ENCODE measurements around the gene ABCD2. TPM values are rescaled to one million over a fixed set of nuclear protein-coding genes. Genes with fewer than 3 reads are reported as not detected.

Gene ABCD2
- total RNA-seq, 4 donors from 2014 or later: 0.37 to 1.9 (median 0.55) TPM; not detected in 1

DNA sequence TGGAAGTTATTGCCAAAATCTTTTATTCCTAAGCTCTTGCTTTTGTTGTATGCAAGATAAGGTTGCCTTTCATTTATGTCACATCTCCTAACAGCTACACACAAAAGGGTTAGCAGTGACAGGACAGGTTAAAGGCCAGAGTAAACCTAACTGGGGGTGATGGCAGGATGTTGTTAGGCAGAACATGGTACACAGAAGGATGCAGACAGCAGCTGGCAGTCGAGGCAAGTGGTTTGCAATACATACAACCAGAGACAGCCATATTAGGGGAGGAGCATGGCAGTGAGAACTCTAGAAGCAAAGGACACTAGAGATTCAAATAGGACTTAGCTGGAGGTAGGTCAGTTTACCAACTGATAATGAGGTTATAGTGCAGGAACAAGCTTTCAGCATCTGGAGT, 2.7 kb upstream of the ABCD2 start:
- Histone ChIP-seq H3K27ac (no peak overlapping the region), H3K27me3 (no peaks in the 10 kb centered on the region), H3K9me3 (no peaks in the 10 kb centered on the region), H3K4me1 (peaks cover 0 to 8% (median 4%) of the 10 kb centered on the region in 4 donors), H3K36me3 (no peaks in the 10 kb centered on the region), H3K4me3 (no peak overlapping the region)
- intact Hi-C loops (cut with DNase I; ENCODE audit: low total_unique reads): no loop called here
- 33 to 44% methylated on average over 1 of the region's 1 CpG for WGBS, 2 donors (ENCODE audit: low coverage in 1 of 2)
- no peak for DNase-seq
- TF ChIP-seq POLR2AphosphoS5 (IDR thresholded peaks at IDR 0.05) (no peak), EP300 (IDR thresholded peaks at IDR 0.05; ENCODE audit: low read depth) (no peak), POLR2A (IDR thresholded peaks at IDR 0.05) (no peak)
- TF ChIP-seq, protein P1, sequence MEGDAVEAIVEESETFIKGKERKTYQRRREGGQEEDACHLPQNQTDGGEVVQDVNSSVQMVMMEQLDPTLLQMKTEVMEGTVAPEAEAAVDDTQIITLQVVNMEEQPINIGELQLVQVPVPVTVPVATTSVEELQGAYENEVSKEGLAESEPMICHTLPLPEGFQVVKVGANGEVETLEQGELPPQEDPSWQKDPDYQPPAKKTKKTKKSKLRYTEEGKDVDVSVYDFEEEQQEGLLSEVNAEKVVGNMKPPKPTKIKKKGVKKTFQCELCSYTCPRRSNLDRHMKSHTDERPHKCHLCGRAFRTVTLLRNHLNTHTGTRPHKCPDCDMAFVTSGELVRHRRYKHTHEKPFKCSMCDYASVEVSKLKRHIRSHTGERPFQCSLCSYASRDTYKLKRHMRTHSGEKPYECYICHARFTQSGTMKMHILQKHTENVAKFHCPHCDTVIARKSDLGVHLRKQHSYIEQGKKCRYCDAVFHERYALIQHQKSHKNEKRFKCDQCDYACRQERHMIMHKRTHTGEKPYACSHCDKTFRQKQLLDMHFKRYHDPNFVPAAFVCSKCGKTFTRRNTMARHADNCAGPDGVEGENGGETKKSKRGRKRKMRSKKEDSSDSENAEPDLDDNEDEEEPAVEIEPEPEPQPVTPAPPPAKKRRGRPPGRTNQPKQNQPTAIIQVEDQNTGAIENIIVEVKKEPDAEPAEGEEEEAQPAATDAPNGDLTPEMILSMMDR (IDR thresholded peaks at IDR 0.05): no peak
- in situ Hi-C loops (cut with MboI; ENCODE audit: low pct_ligation_motif_present in 1 of 4, low pct_unique_long_range_greater_than_20kb in 1 of 4, low sequenced_read_pairs in 3 of 4): no loop called here

DNA sequence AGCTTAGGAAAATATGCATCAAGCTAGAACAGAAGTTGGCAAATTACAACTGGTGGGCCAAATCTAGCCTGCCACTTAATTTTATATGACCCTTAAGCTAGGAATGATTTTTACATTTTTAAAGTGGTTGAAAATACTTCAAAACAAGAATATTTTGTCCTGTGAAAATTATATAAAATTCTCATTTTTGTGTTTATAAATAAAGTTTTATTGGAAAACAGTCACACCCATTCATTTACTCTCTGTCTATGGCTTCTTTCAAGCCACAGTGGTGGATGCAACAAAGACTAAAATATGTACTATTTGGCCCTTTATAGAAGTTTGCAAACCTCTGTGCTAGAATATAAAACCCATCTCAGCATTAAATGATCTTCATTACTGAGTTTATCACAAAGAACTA, 2.1 kb upstream of the ABCD2 start:
- peaks cover 0 to 8% (median 4%) of the 10 kb centered on the region in 4 donors for H3K4me1 ChIP-seq
- H3K4me3 ChIP-seq: no peak overlapping the region
- intact Hi-C loops (cut with DNase I; ENCODE audit: low total_unique reads) (no loop called here), in situ Hi-C loops (cut with MboI; ENCODE audit: low pct_ligation_motif_present in 1 of 4, low pct_unique_long_range_greater_than_20kb in 1 of 4, low sequenced_read_pairs in 3 of 4) (no loop called here)
- no peaks in the 10 kb centered on the region for H3K27me3 ChIP-seq
- no peaks in the 10 kb centered on the region for H3K36me3 ChIP-seq
- DNase-seq: no peak
- TF ChIP-seq EP300 (IDR thresholded peaks at IDR 0.05; ENCODE audit: low read depth) (no peak), POLR2AphosphoS5 (IDR thresholded peaks at IDR 0.05) (no peak), POLR2A (IDR thresholded peaks at IDR 0.05) (no peak)
- TF ChIP-seq, protein P1 (IDR thresholded peaks at IDR 0.05): no peak
- peak overlapping the region in 3 of 4 donors; percentile 79 to 83 (median 82) for H3K27ac ChIP-seq
- H3K9me3 ChIP-seq: no peaks in the 10 kb centered on the region

DNA sequence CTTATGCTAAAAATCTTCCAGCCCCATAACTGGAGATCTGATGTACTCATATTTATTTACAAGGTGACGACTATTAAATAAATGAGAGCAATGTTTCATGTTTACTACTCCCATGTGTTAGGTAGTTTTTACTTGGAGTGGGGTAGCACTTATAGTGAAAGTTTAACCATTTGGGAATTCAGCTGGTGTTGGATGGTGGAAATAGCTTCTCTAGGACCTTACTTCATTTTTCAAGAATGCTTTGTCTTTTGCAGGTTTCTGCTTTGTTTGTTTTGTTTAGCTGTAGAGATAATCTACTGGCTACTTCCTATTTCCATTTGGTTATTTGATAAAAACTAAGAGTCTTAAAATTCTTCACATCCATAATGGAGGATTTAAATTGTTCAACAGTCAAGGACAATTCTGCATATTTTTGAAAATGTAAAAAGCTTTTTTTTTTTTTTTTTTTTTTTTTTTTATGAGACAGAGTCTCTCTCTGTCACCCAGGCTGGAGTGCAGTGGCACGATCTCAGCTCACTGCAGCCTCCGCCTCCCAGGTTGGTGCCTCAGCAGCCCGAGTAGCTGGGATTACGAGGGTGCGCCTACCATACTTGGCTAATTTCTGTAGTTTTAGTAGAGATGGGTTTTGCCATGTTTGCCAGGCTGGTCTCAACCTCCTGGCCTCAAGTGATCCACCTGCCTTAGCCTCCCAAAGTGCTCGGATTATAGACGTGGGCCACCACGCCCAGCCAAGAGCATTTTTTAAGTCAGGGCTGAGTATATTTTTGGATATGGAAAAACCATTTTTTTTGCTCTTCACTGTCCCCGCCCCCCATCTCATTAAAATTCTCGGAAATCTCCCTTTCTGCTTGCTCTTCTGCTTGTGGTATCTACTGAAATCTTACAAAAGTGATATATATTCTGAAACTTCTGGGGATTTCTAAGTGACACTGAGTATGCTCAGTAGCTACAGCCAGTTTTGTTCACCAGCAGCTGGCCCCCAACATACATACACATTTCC, 1.4 kb upstream of the ABCD2 start:
- H3K27me3 ChIP-seq: no peaks in the 10 kb centered on the region
- H3K9me3 ChIP-seq: no peaks in the 10 kb centered on the region
- in situ Hi-C loops (cut with MboI; ENCODE audit: low pct_ligation_motif_present in 1 of 4, low pct_unique_long_range_greater_than_20kb in 1 of 4, low sequenced_read_pairs in 3 of 4): no loop called here
- intact Hi-C loops (cut with DNase I; ENCODE audit: low total_unique reads): no loop called here
- H3K36me3 ChIP-seq: no peaks in the 10 kb centered on the region
- WGBS, 2 donors (ENCODE audit: low coverage in 1 of 2): 33 to 58% methylated on average over 3 to 11 of the region's 11 CpGs
- DNase-seq: peak; percentile 16
- peak overlapping the region; percentile 79 to 83 (median 80) for H3K27ac ChIP-seq
- peaks cover 0 to 8% (median 4%) of the 10 kb centered on the region in 4 donors for H3K4me1 ChIP-seq
- peak overlapping the region in 3 of 4 donors; percentile 24 to 52 (median 33) for H3K4me3 ChIP-seq
- TF ChIP-seq POLR2A (IDR thresholded peaks at IDR 0.05) (no peak), POLR2AphosphoS5 (IDR thresholded peaks at IDR 0.05) (no peak), EP300 (IDR thresholded peaks at IDR 0.05; ENCODE audit: low read depth) (no peak)
- TF ChIP-seq, protein P1 (IDR thresholded peaks at IDR 0.05): no peak

DNA sequence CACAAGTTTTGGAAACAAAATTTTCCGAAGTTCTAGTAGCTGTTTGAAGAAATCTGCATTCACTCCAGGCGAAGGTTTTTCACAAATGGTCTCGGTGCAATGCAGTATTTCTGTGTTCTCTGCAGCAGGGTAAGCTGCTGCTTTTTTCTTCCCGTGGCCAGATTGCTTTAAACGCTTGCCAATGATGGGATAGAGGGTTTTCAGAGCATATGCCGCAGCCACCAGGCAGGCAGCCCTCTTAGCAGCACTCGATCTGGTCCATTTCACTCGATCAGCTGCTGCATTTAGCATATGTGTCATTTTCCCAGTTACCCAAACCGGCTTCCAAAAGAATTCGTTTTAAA, 315 bp downstream of the ABCD2 start:
- no peaks in the 10 kb centered on the region for H3K27me3 ChIP-seq
- peak overlapping the region; percentile 14 to 52 (median 28) for H3K4me3 ChIP-seq
- TF ChIP-seq, protein P1 (IDR thresholded peaks at IDR 0.05): no peak
- TF ChIP-seq EP300 (IDR thresholded peaks at IDR 0.05; ENCODE audit: low read depth): no peak
- no peak for TF ChIP-seq POLR2A (IDR thresholded peaks at IDR 0.05)
- peak; percentile 15 for DNase-seq
- WGBS, 2 donors (ENCODE audit: low coverage in 1 of 2): 0 to 14% methylated on average over 2 to 10 of the region's 10 CpGs
- intact Hi-C loops (cut with DNase I; ENCODE audit: low total_unique reads) (no loop called here), in situ Hi-C loops (cut with MboI; ENCODE audit: low pct_ligation_motif_present in 1 of 4, low pct_unique_long_range_greater_than_20kb in 1 of 4, low sequenced_read_pairs in 3 of 4) (no loop called here)
- H3K4me1 ChIP-seq: peaks cover 0 to 8% (median 4%) of the 10 kb centered on the region in 4 donors
- H3K27ac ChIP-seq: peak overlapping the region; percentile 79 to 83 (median 80)
- no peaks in the 10 kb centered on the region for H3K9me3 ChIP-seq
- H3K36me3 ChIP-seq: no peaks in the 10 kb centered on the region
